Calu3 (cell line): Measurements from ENCODE around the gene RNF157. TPM values are rescaled to one million over a fixed set of nuclear protein-coding genes. Genes with fewer than 3 reads are reported as not detected.
A peak's percentile ranks its signal among the peaks of the same experiment; 100 is the strongest.
"Not testable (repeated sequence)": the region's sequence is repeated elsewhere in the genome, so short reads cannot be mapped to it uniquely, and the experiment has no call there.

ENCODE experiments used
- BruUV-seq: library from RNA; stranded (reverse); fragments of 400-500 nt; replicated peaks from 2 replicates; lab custom pipeline; 2021; lab: Mats Ljungman, UMichigan
- CTCF ChIA-PET: fragments of 300-600 bp; sonication (Branson Sonifier 250); formaldehyde crosslinking; loops from one replicate; lab custom pipeline; 2022; ENCODE audit warnings: antibody characterized with exemption; lab: Charles Lee
- DNase-seq: peaks from one replicate; pipeline ENCODE4 v3.0.0; 2022
- H3K27ac Mint-ChIP-seq: one replicate; pipeline ENCODE4 v1.8.0; 2022; ENCODE audit warnings: mixed read lengths; ENCODE audit not compliant: unreplicated experiment
- H3K27me3 Mint-ChIP-seq: one replicate; pipeline ENCODE4 v1.8.0; 2022; ENCODE audit warnings: mixed read lengths; ENCODE audit not compliant: unreplicated experiment
- H3K36me3 Mint-ChIP-seq: one replicate; pipeline ENCODE4 v1.8.0; 2022; ENCODE audit warnings: mild to moderate bottlenecking, moderate library complexity, mixed read lengths; ENCODE audit not compliant: insufficient read depth, unreplicated experiment
- H3K4me1 Mint-ChIP-seq: one replicate; pipeline ENCODE4 v1.8.0; 2022; ENCODE audit warnings: mild to moderate bottlenecking, low read depth, mixed read lengths; ENCODE audit not compliant: unreplicated experiment
- H3K4me3 Mint-ChIP-seq: one replicate; pipeline ENCODE4 v1.8.0; 2022; ENCODE audit warnings: mild to moderate bottlenecking, low read depth, moderate library complexity, mixed read lengths; ENCODE audit not compliant: unreplicated experiment
- H3K9me3 Mint-ChIP-seq: one replicate; pipeline ENCODE4 v1.8.0; 2022; ENCODE audit warnings: low read depth, mixed read lengths; ENCODE audit not compliant: unreplicated experiment
- CTCF ChIP-seq: fragments of 200-600 bp; IDR thresholded peaks from one replicate; pipeline ENCODE4 v1.8.0; 2022; ENCODE audit warnings: antibody characterized with exemption; ENCODE audit not compliant: unreplicated experiment
- intact Hi-C: fragments of 100-400 bp; cut with micrococcal nuclease; formaldehyde crosslinking; loops from one replicate; pipeline ENCODE4 v1.10.0; 2022; ENCODE audit not compliant: unreplicated experiment
- total RNA-seq: library from RNA; stranded (reverse); gene quantifications from 2 replicates; pipeline ENCODE4 v1.2.3, GENCODE V29; 2022

The RNF157 gene
- total RNA-seq, 1 experiment from 2014 or later: 17.6 TPM

GRCh38 chr17:76268015-76268749, 27.9 kb upstream of the RNF157 start:
- intact Hi-C loops: no loop called here
- H3K27me3 Mint-ChIP-seq: no peaks in the 10 kb centered on the region
- no peaks in the 10 kb centered on the region for H3K9me3 Mint-ChIP-seq
- H3K36me3 Mint-ChIP-seq: peaks cover 84% of the 10 kb centered on the region
- H3K27ac Mint-ChIP-seq: peak overlapping the region; percentile 31
- BruUV-seq: TSS peak; percentile 88
- DNase-seq: no peak
- CTCF ChIA-PET: interaction anchor here (0.6 to 0.7 kb wide), 3 partner anchors 16 to 399 kb away, joined by 3 to 5 read pairs (median 4); no protein-coding TSS in a partner anchor
- no peak for TF ChIP-seq CTCF
- H3K4me1 Mint-ChIP-seq: peaks cover 26% of the 10 kb centered on the region
- H3K4me3 Mint-ChIP-seq: peak overlapping the region; percentile 90

GRCh38 chr17:76267581-76268001, 27.3 kb upstream of the RNF157 start:
- BruUV-seq, H3K9me3 Mint-ChIP-seq, intact Hi-C loops, DNase-seq, H3K27me3 Mint-ChIP-seq: not testable (repeated sequence)
- H3K36me3 Mint-ChIP-seq: peaks cover 84% of the 10 kb centered on the region
- peaks cover 31% of the 10 kb centered on the region for H3K4me1 Mint-ChIP-seq
- H3K4me3 Mint-ChIP-seq: peak overlapping the region; percentile 90
- CTCF ChIA-PET: interaction anchor here (0.7 kb wide), 1 partner anchor 398 kb away, joined by 4 read pairs; no protein-coding TSS in a partner anchor
- H3K27ac Mint-ChIP-seq: peak overlapping the region; percentile 31

- intact Hi-C loops: no loop called here
- no TSS peak for BruUV-seq
- no peak for TF ChIP-seq CTCF
Measured at GRCh38 chr17:76267051-76267576, 26.8 kb upstream of the RNF157 start.

GRCh38 chr17:76266244-76266938, 26.1 kb upstream of the RNF157 start:
- intact Hi-C loops: no loop called here
- Mint-ChIP-seq H3K4me1 (peaks cover 42% of the 10 kb centered on the region), H3K4me3 (peak overlapping the region; percentile 90), H3K27ac (peak overlapping the region; percentile 72), H3K36me3 (peaks cover 81% of the 10 kb centered on the region), H3K27me3 (no peaks in the 10 kb centered on the region), H3K9me3 (no peaks in the 10 kb centered on the region)
- TF ChIP-seq CTCF: no peak
- TSS peak; percentile 41 for BruUV-seq
- CTCF ChIA-PET: interaction anchor here (0.6 to 1.0 kb wide), 3 partner anchors 28 to 86 kb away, joined by 3 read pairs; no protein-coding TSS in a partner anchor
- no peak for DNase-seq

More at GRCh38 chr17:76267051-76267576, 26.8 kb upstream of the RNF157 start:
- Mint-ChIP-seq H3K36me3 (peaks cover 86% of the 10 kb centered on the region), H3K27ac (peak overlapping the region; percentile 72), H3K4me1 (peaks cover 36% of the 10 kb centered on the region), H3K27me3 (no peaks in the 10 kb centered on the region), H3K9me3 (no peaks in the 10 kb centered on the region), H3K4me3 (peak overlapping the region; percentile 90)
- CTCF ChIA-PET: interaction anchor here (0.6 to 1.0 kb wide), 3 partner anchors 29 to 87 kb away, joined by 3 read pairs; no protein-coding TSS in a partner anchor
- DNase-seq: no peak
